HG03342 (cell line): ENCODE results near the gene SERINC1.

ENCODE experiments used
- ATAC-seq: cut with Tn5 transposase; IDR thresholded peaks from one replicate; pipeline ENCODE4 v1.9.1; 2021; ENCODE audit warnings: mild to moderate bottlenecking, moderate library complexity; ENCODE audit not compliant: unreplicated experiment

The SERINC1 gene

GRCh38 chr6:122399055-122399347, 72.6 kb downstream of the SERINC1 start:
- ATAC-seq = no peak

DNA sequence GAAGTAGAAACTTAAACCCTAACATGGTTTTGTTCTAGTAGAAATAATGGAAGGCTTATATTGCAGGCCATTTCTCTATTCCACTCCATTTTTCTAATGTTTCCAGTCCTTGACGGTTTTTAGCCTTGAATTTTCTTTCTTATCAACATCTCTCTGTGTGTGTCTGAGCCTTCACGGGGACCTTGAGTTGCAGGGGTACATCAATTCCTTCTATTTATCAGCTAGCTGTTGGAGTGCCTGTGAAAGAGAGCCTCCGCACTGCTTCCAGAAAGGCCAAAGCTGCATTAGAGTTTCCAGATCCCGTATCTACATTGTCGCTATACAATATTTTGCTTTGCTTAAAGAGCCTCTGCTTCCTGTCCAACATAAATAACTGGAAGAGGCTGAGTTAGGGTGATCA, 77.6 kb downstream of the SERINC1 start:
- ATAC-seq = no peak

GRCh38 chr6:122393351-122393896, 78.2 kb downstream of the SERINC1 start:
- peak; percentile 55 for ATAC-seq
